MM.1S (cell line): ENCODE results near the gene SNX15.

ENCODE experiments used
- DNase-seq: peaks from one replicate; pipeline ENCODE4 v3.0.0-alpha.2; 2015
- H2AFZ ChIP-seq: fragments of 300-600 bp; sonication (generic); 2 replicates; pipeline ENCODE4 v1.6.0; 2016; ENCODE audit warnings: antibody characterized with exemption, low read length
- H3F3A ChIP-seq: fragments of 300-600 bp; sonication (generic); 2 replicates; pipeline ENCODE4 v1.6.1; 2016; ENCODE audit warnings: mild to moderate bottlenecking, antibody characterized with exemption, low read length, moderate library complexity, mixed read lengths; ENCODE audit not compliant: insufficient read depth
- H3K27ac ChIP-seq: fragments of 300-600 bp; sonication (generic); 2 replicates; pipeline ENCODE4 v1.5.1; 2016; ENCODE audit warnings: mild to moderate bottlenecking, low read length
- H3K27me3 ChIP-seq: fragments of 300-600 bp; sonication (generic); replicated peaks from 2 replicates; pipeline ENCODE4 v1.6.0; 2016; ENCODE audit warnings: low read length; ENCODE audit not compliant: insufficient read depth
- H3K36me3 ChIP-seq: fragments of 300-600 bp; sonication (generic); replicated peaks from 2 replicates; pipeline ENCODE4 v1.6.1; 2016; ENCODE audit warnings: mild to moderate bottlenecking, low read length, mixed read lengths; ENCODE audit not compliant: insufficient read depth
- H3K4me1 ChIP-seq: fragments of 300-600 bp; sonication (generic); 2 replicates; pipeline ENCODE4 v1.6.1; 2016; ENCODE audit warnings: low read length, mixed read lengths
- H3K4me2 ChIP-seq: fragments of 300-600 bp; sonication (generic); 2 replicates; pipeline ENCODE4 v1.6.0; 2016; ENCODE audit warnings: low read depth, low read length
- H3K4me3 ChIP-seq: fragments of 300-600 bp; sonication (generic); 2 replicates; pipeline ENCODE4 v1.5.1; 2016; ENCODE audit warnings: low read length, mixed read lengths
- H3K79me2 ChIP-seq: fragments of 300-600 bp; sonication (generic); 2 replicates; pipeline ENCODE4 v1.6.1; 2016; ENCODE audit warnings: mixed run types, low read length, mixed read lengths
- H3K9ac ChIP-seq: fragments of 300-600 bp; sonication (generic); 2 replicates; pipeline ENCODE4 v1.6.1; 2016; ENCODE audit warnings: low read length, mixed read lengths
- H3K9me2 ChIP-seq: fragments of 300-600 bp; sonication (generic); replicated peaks from 2 replicates; pipeline ENCODE4 v1.6.1; 2016; ENCODE audit warnings: mild to moderate bottlenecking, low read length, mixed read lengths; ENCODE audit not compliant: insufficient read depth
- H3K9me3 ChIP-seq: fragments of 300-600 bp; sonication (generic); replicated peaks from 2 replicates; pipeline ENCODE4 v1.6.1; 2016; ENCODE audit warnings: mild to moderate bottlenecking, low read length, mixed read lengths; ENCODE audit not compliant: insufficient read depth
- H4K20me1 ChIP-seq: fragments of 300-600 bp; sonication (generic); 2 replicates; pipeline ENCODE4 v1.6.1; 2016; ENCODE audit warnings: mild to moderate bottlenecking, low read length, moderate library complexity, mixed read lengths; ENCODE audit not compliant: insufficient read depth
- EZH2 ChIP-seq: fragments of 300-600 bp; sonication (generic); optimal IDR thresholded peaks from 2 replicates; pipeline ENCODE3; 2017; ENCODE audit warnings: low read depth, mild to moderate bottlenecking, antibody characterized with exemption, low read length, mixed read lengths
- EZH2phosphoT487 ChIP-seq: fragments of 300-600 bp; sonication (generic); IDR thresholded peaks from 2 replicates; pipeline ENCODE4 v1.6.1; 2018; ENCODE audit warnings: antibody characterized with exemption, low read length
- TF ChIP-seq, protein P1 (sequence below): fragments of 300-600 bp; sonication (generic); IDR thresholded peaks from 2 replicates; pipeline ENCODE4 v1.5.1; 2016; ENCODE audit warnings: antibody characterized with exemption, low read length, mixed read lengths

Gene SNX15

GRCh38 chr11:64989416-64989815 is 37.8 kb upstream of the SNX15 start:
- H3F3A ChIP-seq, result no peaks in the 10 kb centered on the region
- no peaks in the 10 kb centered on the region for H3K9me3 ChIP-seq
- no peak overlapping the region for H3K27ac ChIP-seq
- peaks cover 3% of the 10 kb centered on the region; the same call in 1 of the 2 replicates for H3K27me3 ChIP-seq
- no peaks in the 10 kb centered on the region for H4K20me1 ChIP-seq
- H3K4me1 ChIP-seq, result no peaks in the 10 kb centered on the region
- no peaks in the 10 kb centered on the region for H3K36me3 ChIP-seq
- H2AFZ ChIP-seq, result no peak overlapping the region
- no peak overlapping the region for H3K4me2 ChIP-seq
- TF ChIP-seq EZH2phosphoT487, result no peak
- no peak for TF ChIP-seq EZH2
- TF ChIP-seq, protein P1, sequence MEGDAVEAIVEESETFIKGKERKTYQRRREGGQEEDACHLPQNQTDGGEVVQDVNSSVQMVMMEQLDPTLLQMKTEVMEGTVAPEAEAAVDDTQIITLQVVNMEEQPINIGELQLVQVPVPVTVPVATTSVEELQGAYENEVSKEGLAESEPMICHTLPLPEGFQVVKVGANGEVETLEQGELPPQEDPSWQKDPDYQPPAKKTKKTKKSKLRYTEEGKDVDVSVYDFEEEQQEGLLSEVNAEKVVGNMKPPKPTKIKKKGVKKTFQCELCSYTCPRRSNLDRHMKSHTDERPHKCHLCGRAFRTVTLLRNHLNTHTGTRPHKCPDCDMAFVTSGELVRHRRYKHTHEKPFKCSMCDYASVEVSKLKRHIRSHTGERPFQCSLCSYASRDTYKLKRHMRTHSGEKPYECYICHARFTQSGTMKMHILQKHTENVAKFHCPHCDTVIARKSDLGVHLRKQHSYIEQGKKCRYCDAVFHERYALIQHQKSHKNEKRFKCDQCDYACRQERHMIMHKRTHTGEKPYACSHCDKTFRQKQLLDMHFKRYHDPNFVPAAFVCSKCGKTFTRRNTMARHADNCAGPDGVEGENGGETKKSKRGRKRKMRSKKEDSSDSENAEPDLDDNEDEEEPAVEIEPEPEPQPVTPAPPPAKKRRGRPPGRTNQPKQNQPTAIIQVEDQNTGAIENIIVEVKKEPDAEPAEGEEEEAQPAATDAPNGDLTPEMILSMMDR, result no peak
- no peaks in the 10 kb centered on the region for H3K79me2 ChIP-seq
- no peak overlapping the region for H3K9ac ChIP-seq
- H3K9me2 ChIP-seq, result no peaks in the 10 kb centered on the region
- no peak for DNase-seq
- H3K4me3 ChIP-seq, result no peak overlapping the region

- Histone ChIP-seq H3K27ac (no peak overlapping the region), H2AFZ (no peak overlapping the region), H4K20me1 (no peaks in the 10 kb centered on the region), H3K9me2 (no peaks in the 10 kb centered on the region), H3K4me2 (no peak overlapping the region), H3K9me3 (no peaks in the 10 kb centered on the region), H3K79me2 (no peaks in the 10 kb centered on the region), H3K9ac (no peak overlapping the region), H3F3A (no peaks in the 10 kb centered on the region), H3K27me3 (peaks cover 3% of the 10 kb centered on the region; the same call in 1 of the 2 replicates), H3K4me3 (no peak overlapping the region), H3K4me1 (no peaks in the 10 kb centered on the region), H3K36me3 (no peaks in the 10 kb centered on the region)
- TF ChIP-seq, protein P1, result no peak
- no peak for TF ChIP-seq EZH2phosphoT487
- TF ChIP-seq EZH2, result no peak
- no peak for DNase-seq
Measured at GRCh38 chr11:64990222-64990923, 36.9 kb upstream of the SNX15 start.

- DNase-seq, result no peak
- H3K9me3 ChIP-seq, result no peaks in the 10 kb centered on the region
- H3K9ac ChIP-seq, result no peak overlapping the region
- H3K9me2 ChIP-seq, result no peaks in the 10 kb centered on the region
- H3K4me1 ChIP-seq, result peaks cover 8% of the 10 kb centered on the region
- no peaks in the 10 kb centered on the region for H3K79me2 ChIP-seq
- TF ChIP-seq, protein P1, result no peak
- TF ChIP-seq EZH2, result no peak
- TF ChIP-seq EZH2phosphoT487, result no peak
- H2AFZ ChIP-seq, result no peak overlapping the region
- no peak overlapping the region for H3K4me3 ChIP-seq
- H3K27ac ChIP-seq, result no peak overlapping the region
- no peak overlapping the region for H3K4me2 ChIP-seq
- no peaks in the 10 kb centered on the region for H3K27me3 ChIP-seq
- H4K20me1 ChIP-seq, result no peaks in the 10 kb centered on the region
- no peaks in the 10 kb centered on the region for H3F3A ChIP-seq
- no peaks in the 10 kb centered on the region for H3K36me3 ChIP-seq
Measured at GRCh38 chr11:64994318-64994717, 32.9 kb upstream of the SNX15 start.
